K562 (cell line): Measurements from ENCODE around the gene MANF. TPM values are rescaled to one million over a fixed set of nuclear protein-coding genes. Genes with fewer than 3 reads are reported as not detected.

Source experiments
- ATAC-seq: fragments of 200-7000 bp; cut with Tn5 transposase; 3 replicates; pipeline ENCODE4 v1.9.1; 2020; ENCODE audit warnings: moderate library complexity
- BruUV-seq: library from RNA; stranded (reverse); fragments of 400-500 nt; replicated peaks from 2 replicates; lab custom pipeline; 2021; lab: Mats Ljungman, UMichigan
- CTCF ChIA-PET: fragments of 300-600 bp; formaldehyde crosslinking; extraction: SDS; loops from one replicate; lab custom pipeline; 2021; ENCODE audit warnings: low intra/inter-chr PET ratio; lab: Yijun Ruan, JAX
- POLR2A ChIA-PET: fragments of 300-600, 350-650 bp; sonication (Branson Sonifier 250); formaldehyde crosslinking; extraction: SDS; loops from one replicate; lab custom pipeline; 2021; ENCODE audit warnings: antibody characterized with exemption, inconsistent platforms; lab: Yijun Ruan, JAX
- DNase-seq, 4 experiments: peaks; one replicate each; pipeline versions ENCODE4 v3.0.0 to v3.0.0-alpha.2; 2011 to 2018; ENCODE audit warnings: low spot score in 3 of 4, mixed read lengths in 3 of 4; ENCODE audit errors: extremely low read depth in 1 of 4
- FAIRE-seq: peaks from 2 replicates; lab custom pipeline; 2011; peaks lifted over from hg19 to GRCh38; lab: Jason Lieb, UNC
- H2AFZ ChIP-seq: 2 replicates; pipeline ENCODE4 v1.6.0; 2011; ENCODE audit warnings: low read depth, low read length, control low read depth, inconsistent platforms
- H3K27ac ChIP-seq: fragments of 200-600 bp; 3 replicates; pipeline ENCODE4 v1.8.0; 2011; ENCODE audit warnings: low read depth, mild to moderate bottlenecking, control low read depth, inconsistent platforms, low read length, moderate library complexity, mixed read lengths; ENCODE audit errors: extremely low read depth
- H3K27me3 ChIP-seq, 2 experiments: fragments of 300-600 bp in 1 of 2; 2 replicates in 1 of 2; 3 replicates in 1 of 2; pipeline versions ENCODE4 v1.6.0 to v1.8.0; 2011; ENCODE audit warnings: inconsistent platforms in 2 of 2, low read length in 2 of 2, mild to moderate bottlenecking in 1 of 2, mixed read lengths in 1 of 2, moderate library complexity in 1 of 2; ENCODE audit not compliant: control insufficient read depth in 2 of 2, insufficient read depth in 2 of 2
- H3K36me3 ChIP-seq: fragments of 300-600 bp; 3 replicates; pipeline ENCODE4 v1.8.0; 2011; ENCODE audit warnings: mild to moderate bottlenecking, low read length, inconsistent platforms; ENCODE audit not compliant: control insufficient read depth, insufficient read depth
- H3K4me1 ChIP-seq, 2 experiments: fragments of 200-600 bp in 1 of 2; replicated peaks in 1 of 2; 2 replicates in 1 of 2; 3 replicates in 1 of 2; pipeline versions ENCODE4 v1.5.1 to v1.8.0; 2011; ENCODE audit warnings: inconsistent platforms in 2 of 2, low read length in 2 of 2, mild to moderate bottlenecking in 1 of 2, mixed read lengths in 1 of 2, moderate library complexity in 1 of 2; ENCODE audit not compliant: control insufficient read depth in 2 of 2, insufficient read depth in 2 of 2
- H3K4me2 ChIP-seq: 2 replicates; pipeline ENCODE4 v1.6.1; 2011; ENCODE audit warnings: low read length, control low read depth, inconsistent platforms, mixed read lengths; ENCODE audit not compliant: insufficient read depth
- H3K4me3 ChIP-seq: fragments of 200-600 bp; sonication (generic), shearing (Covaris generic); 2 replicates; pipeline ENCODE4 v1.5.1; 2016; ENCODE audit warnings: control low read depth, inconsistent platforms
- H3K79me2 ChIP-seq: fragments of 200-600 bp; 3 replicates; pipeline ENCODE4 v1.8.0; 2011; ENCODE audit warnings: low read length, inconsistent platforms; ENCODE audit not compliant: control insufficient read depth, insufficient read depth
- H3K9ac ChIP-seq, 2 experiments: 2 replicates each; pipeline versions ENCODE4 v1.6.0 to v1.6.1; 2011; ENCODE audit warnings: low read depth in 2 of 2, low read length in 2 of 2, control low read depth in 1 of 2, inconsistent platforms in 1 of 2, mild to moderate bottlenecking in 1 of 2, mixed read lengths in 1 of 2; ENCODE audit not compliant: insufficient read depth in 1 of 2
- H3K9me1 ChIP-seq: one replicate; pipeline ENCODE4 v1.6.0; 2011; ENCODE audit warnings: inconsistent platforms, mild to moderate bottlenecking, low read length, moderate library complexity; ENCODE audit not compliant: control insufficient read depth, insufficient read depth
- H3K9me3 ChIP-seq: replicated peaks from 2 replicates; pipeline ENCODE4 v1.5.1; 2011; ENCODE audit warnings: low read depth, low read length, inconsistent platforms; ENCODE audit not compliant: control insufficient read depth, insufficient read depth
- H4K20me1 ChIP-seq: replicated peaks from 2 replicates; pipeline ENCODE4 v1.6.1; 2011; ENCODE audit warnings: low read length, inconsistent platforms, mixed read lengths; ENCODE audit not compliant: control insufficient read depth, insufficient read depth
- ARHGAP35 ChIP-seq: fragments of 450-650 bp; IDR thresholded peaks from 2 replicates; pipeline ENCODE4 v1.6.1; 2018; ENCODE audit not compliant: partially characterized antibody
- ASH1L ChIP-seq: fragments of 450-650 bp; IDR thresholded peaks from 2 replicates; pipeline ENCODE4 v1.6.1; 2018; ENCODE audit warnings: borderline replicate concordance, mild to moderate bottlenecking, low read depth; ENCODE audit not compliant: partially characterized antibody
- BRD9 ChIP-seq: fragments of 450-650 bp; IDR thresholded peaks from 2 replicates; pipeline ENCODE4 v1.6.1; 2018; ENCODE audit warnings: low read depth; ENCODE audit not compliant: partially characterized antibody
- CBFB ChIP-seq: sonication (generic); formaldehyde crosslinking; IDR thresholded peaks from 2 replicates; pipeline ENCODE4 v1.4.0; 2020; ENCODE audit warnings: mild to moderate bottlenecking, missing genetic modification reagents
- ILF3 ChIP-seq: fragments of 450-650 bp; IDR thresholded peaks from 2 replicates; pipeline ENCODE4 v1.6.1; 2018; ENCODE audit warnings: antibody characterized with exemption, mild to moderate bottlenecking, moderate library complexity, borderline replicate concordance
- PHB ChIP-seq: fragments of 250-450 bp; sonication (Bioruptor Pico); IDR thresholded peaks from 2 replicates; pipeline ENCODE4 v1.5.0; 2021
- RFX7 ChIP-seq: fragments of 250-450 bp; sonication (Bioruptor Pico); IDR thresholded peaks from 2 replicates; pipeline ENCODE4 v1.5.1; 2021; ENCODE audit warnings: mild to moderate bottlenecking
- SAFB ChIP-seq: fragments of 200-400 bp; formaldehyde crosslinking; IDR thresholded peaks from 2 replicates; pipeline ENCODE4 v1.6.1; 2017; ENCODE audit warnings: low read depth, low read length, borderline replicate concordance
- SAP30 ChIP-seq: fragments of 200-600 bp; sonication (generic); IDR thresholded peaks from 2 replicates; pipeline ENCODE4 v1.6.1; 2012; ENCODE audit warnings: borderline replicate concordance, low read depth, mild to moderate bottlenecking, moderate library complexity, low read length, control low read depth, inconsistent platforms; ENCODE audit not compliant: insufficient read depth, poor library complexity, severe bottlenecking
- ZNF696 ChIP-seq: fragments of 250-450 bp; sonication (Bioruptor Pico); conservative IDR thresholded peaks from 2 replicates; pipeline ENCODE4 v1.4.0; 2020; ENCODE audit warnings: mild to moderate bottlenecking, moderate library complexity
- WGBS: fragments of 100-300 bp; shearing (Covaris generic); methylation state at CpG from one replicate; pipeline ENCODE4 v1.1.6; 2016; ENCODE audit warnings: low coverage, mixed read lengths; ENCODE audit not compliant: insufficient coverage; ENCODE audit errors: missing lambda C conversion rate; 5-methylcytosine and 5-hydroxymethylcytosine counted together
- in situ Hi-C: fragments of 300-500 bp; cut with MboI; formaldehyde crosslinking; loops from 4 replicates; pipeline ENCODE4 v1.15.0; 2018; ENCODE audit warnings: inconsistent platforms, mixed read lengths
- intact Hi-C: fragments of 100-400 bp; cut with micrococcal nuclease; formaldehyde crosslinking; loops from 2 replicates; pipeline ENCODE4 v1.14.2; 2022
- polyA plus RNA-seq, 8 experiments: library from polyadenylated mRNA; depleted of rRNA in 4 of 8; stranded (reverse) in 5 of 8; unstranded in 3 of 8; fragments of >200 nt; fragmentation: Nextera tagmentation in 2 of 8; fragmentation: Illumina TruSeq in 1 of 8; extraction: Ambion mirVana in 2 of 8; extraction: Trizol in 1 of 8; gene quantifications; 2 replicates each; pipeline versions ENCODE4 v1.2.1 to v1.2.3, GENCODE V29; 2011 to 2014; ENCODE audit warnings: inconsistent platforms in 1 of 8, missing spikeins in 1 of 8
- total RNA-seq, 7 experiments: library from RNA; depleted of rRNA in 6 of 7; stranded (reverse); fragments of >200 nt in 6 of 7; fragmentation: Illumina TruSeq in 2 of 7; extraction: Trizol in 2 of 7; gene quantifications; 2 replicates each; pipeline versions ENCODE4 v1.2.1 to v1.2.3, GENCODE V29; 2011 to 2021; ENCODE audit warnings: low replicate concordance in 1 of 7
- TF ChIP-seq, protein P1 (sequence below), 2 experiments: fragments of 150-350 bp in 1 of 2; IDR thresholded peaks; 2 replicates each; pipeline ENCODE4 v1.6.1; 2012 to 2016; ENCODE audit warnings: low read depth in 2 of 2, low read length in 2 of 2, mild to moderate bottlenecking in 1 of 2, moderate library complexity in 1 of 2
- TF ChIP-seq, protein P2 (sequence below): fragments of 450-650 bp; IDR thresholded peaks from 2 replicates; pipeline ENCODE4 v1.6.1; 2018; ENCODE audit not compliant: partially characterized antibody

Gene MANF
- total and polyA plus RNA-seq, 9 of the 15 experiments (the other 6 are each of a cell fraction or from before 2014, with no cell fraction given), result 6.5 to 52.7 (median 42.3) TPM

DNA sequence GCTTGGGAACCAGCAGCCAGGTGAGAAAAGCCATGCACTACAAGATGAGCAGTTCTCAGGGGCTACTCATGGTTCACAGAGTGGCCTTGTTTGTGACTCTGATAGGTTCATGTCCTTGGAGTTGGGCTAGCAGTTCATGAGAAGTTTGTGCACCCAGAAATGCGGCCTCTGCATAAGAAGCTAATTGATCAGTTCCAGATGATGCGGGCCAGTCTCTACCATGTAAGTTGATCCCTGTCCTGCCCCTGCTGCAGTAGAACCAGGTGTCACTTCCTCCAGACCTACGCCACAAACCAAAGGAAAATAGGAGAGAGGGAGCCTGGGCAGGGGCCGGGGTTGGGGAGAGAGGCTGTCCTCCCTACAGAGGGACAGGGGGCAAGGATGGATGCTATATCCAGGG lies 27.2 kb upstream of the MANF start:
- intact Hi-C loops, result no loop called here
- WGBS, result 0% methylated on average over 3 of the region's 4 CpGs
- CTCF ChIA-PET, result no interaction called here

More for the DNA sequence above, 27.2 kb upstream of the MANF start:
- peaks cover 0 to 12% of the 10 kb centered on the region in 2 experiments; a peak in 2 of 5 replicates for H3K27me3 ChIP-seq
- no peak overlapping the region for H3K9ac ChIP-seq
- H3K4me1 ChIP-seq, result no peaks in the 10 kb centered on the region; a peak in 1 of 5 replicates
- H4K20me1 ChIP-seq, result no peaks in the 10 kb centered on the region
- ATAC-seq (no peak), DNase-seq (no peak), FAIRE-seq (no peak)
- in situ Hi-C loops, result no loop called here
- no peaks in the 10 kb centered on the region for H3K79me2 ChIP-seq
- no peak overlapping the region for H3K4me2 ChIP-seq
- no TSS peak for BruUV-seq
- H2AFZ ChIP-seq, result no peak overlapping the region
- POLR2A ChIA-PET, result no interaction called here
- no peak overlapping the region for H3K4me3 ChIP-seq
- H3K27ac ChIP-seq, result no peak overlapping the region
- no peak for TF ChIP-seq ARHGAP35
- TF ChIP-seq SAFB, result no peak
- TF ChIP-seq SAP30, result no peak
- no peak for TF ChIP-seq ILF3
- TF ChIP-seq ZNF696, result no peak
- TF ChIP-seq, protein P1, sequence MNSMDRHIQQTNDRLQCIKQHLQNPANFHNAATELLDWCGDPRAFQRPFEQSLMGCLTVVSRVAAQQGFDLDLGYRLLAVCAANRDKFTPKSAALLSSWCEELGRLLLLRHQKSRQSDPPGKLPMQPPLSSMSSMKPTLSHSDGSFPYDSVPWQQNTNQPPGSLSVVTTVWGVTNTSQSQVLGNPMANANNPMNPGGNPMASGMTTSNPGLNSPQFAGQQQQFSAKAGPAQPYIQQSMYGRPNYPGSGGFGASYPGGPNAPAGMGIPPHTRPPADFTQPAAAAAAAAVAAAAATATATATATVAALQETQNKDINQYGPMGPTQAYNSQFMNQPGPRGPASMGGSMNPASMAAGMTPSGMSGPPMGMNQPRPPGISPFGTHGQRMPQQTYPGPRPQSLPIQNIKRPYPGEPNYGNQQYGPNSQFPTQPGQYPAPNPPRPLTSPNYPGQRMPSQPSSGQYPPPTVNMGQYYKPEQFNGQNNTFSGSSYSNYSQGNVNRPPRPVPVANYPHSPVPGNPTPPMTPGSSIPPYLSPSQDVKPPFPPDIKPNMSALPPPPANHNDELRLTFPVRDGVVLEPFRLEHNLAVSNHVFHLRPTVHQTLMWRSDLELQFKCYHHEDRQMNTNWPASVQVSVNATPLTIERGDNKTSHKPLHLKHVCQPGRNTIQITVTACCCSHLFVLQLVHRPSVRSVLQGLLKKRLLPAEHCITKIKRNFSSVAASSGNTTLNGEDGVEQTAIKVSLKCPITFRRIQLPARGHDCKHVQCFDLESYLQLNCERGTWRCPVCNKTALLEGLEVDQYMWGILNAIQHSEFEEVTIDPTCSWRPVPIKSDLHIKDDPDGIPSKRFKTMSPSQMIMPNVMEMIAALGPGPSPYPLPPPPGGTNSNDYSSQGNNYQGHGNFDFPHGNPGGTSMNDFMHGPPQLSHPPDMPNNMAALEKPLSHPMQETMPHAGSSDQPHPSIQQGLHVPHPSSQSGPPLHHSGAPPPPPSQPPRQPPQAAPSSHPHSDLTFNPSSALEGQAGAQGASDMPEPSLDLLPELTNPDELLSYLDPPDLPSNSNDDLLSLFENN (IDR thresholded peaks at IDR 0.05; ENCODE audit: low read depth in 2 of 2, low read length in 2 of 2), result no peak
- no peak for TF ChIP-seq RFX7 (CRISPR knock-in tag)
- TF ChIP-seq PHB (CRISPR knock-in tag), result no peak
- TF ChIP-seq, protein P2, sequence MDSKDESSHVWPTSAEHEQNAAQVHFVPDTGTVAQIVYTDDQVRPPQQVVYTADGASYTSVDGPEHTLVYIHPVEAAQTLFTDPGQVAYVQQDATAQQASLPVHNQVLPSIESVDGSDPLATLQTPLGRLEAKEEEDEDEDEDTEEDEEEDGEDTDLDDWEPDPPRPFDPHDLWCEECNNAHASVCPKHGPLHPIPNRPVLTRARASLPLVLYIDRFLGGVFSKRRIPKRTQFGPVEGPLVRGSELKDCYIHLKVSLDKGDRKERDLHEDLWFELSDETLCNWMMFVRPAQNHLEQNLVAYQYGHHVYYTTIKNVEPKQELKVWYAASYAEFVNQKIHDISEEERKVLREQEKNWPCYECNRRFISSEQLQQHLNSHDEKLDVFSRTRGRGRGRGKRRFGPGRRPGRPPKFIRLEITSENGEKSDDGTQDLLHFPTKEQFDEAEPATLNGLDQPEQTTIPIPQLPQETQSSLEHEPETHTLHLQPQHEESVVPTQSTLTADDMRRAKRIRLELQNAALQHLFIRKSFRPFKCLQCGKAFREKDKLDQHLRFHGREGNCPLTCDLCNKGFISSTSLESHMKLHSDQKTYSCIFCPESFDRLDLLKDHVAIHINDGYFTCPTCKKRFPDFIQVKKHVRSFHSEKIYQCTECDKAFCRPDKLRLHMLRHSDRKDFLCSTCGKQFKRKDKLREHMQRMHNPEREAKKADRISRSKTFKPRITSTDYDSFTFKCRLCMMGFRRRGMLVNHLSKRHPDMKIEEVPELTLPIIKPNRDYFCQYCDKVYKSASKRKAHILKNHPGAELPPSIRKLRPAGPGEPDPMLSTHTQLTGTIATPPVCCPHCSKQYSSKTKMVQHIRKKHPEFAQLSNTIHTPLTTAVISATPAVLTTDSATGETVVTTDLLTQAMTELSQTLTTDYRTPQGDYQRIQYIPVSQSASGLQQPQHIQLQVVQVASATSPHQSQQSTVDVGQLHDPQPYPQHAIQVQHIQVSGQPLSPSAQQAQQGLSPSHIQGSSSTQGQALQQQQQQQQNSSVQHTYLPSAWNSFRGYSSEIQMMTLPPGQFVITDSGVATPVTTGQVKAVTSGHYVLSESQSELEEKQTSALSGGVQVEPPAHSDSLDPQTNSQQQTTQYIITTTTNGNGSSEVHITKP, result no peak
- TF ChIP-seq BRD9, result no peak
- TF ChIP-seq CBFB (CRISPR knock-in tag), result no peak
- no peak for TF ChIP-seq ASH1L
- no peaks in the 10 kb centered on the region for H3K9me3 ChIP-seq
- no peaks in the 10 kb centered on the region for H3K36me3 ChIP-seq
- H3K9me1 ChIP-seq, result no peaks in the 10 kb centered on the region
